HG02571 (cell line): ENCODE data around the gene NFKBIL1.
A peak's percentile ranks its signal among the peaks of the same experiment; 100 is the strongest.

Experiments
- ATAC-seq: cut with Tn5 transposase; IDR thresholded peaks from one replicate; pipeline ENCODE4 v1.9.1; 2021; ENCODE audit warnings: mild to moderate bottlenecking, moderate library complexity; ENCODE audit not compliant: unreplicated experiment

Gene NFKBIL1

DNA sequence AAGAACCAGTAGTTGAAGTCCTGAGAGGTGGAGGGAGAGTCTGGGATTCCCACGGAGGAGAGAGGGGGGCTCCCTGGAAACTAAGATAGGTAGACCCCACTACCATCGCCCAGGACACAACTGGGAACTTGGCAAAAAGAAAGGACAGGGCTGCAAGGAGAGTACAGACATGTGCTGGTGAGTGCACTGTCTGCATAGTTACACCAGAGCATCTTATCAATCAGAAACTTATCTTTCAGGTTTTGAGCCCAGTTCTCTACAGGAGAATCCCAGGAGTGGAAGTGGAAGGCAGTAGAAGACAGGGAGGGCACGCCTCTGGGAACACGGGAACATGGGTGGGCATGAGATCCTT lies 12.2 kb downstream of the NFKBIL1 start:
- ATAC-seq: no peak

GRCh38 chr6:31559958-31560696 lies 12.7 kb downstream of the NFKBIL1 start:
- no peak for ATAC-seq

DNA sequence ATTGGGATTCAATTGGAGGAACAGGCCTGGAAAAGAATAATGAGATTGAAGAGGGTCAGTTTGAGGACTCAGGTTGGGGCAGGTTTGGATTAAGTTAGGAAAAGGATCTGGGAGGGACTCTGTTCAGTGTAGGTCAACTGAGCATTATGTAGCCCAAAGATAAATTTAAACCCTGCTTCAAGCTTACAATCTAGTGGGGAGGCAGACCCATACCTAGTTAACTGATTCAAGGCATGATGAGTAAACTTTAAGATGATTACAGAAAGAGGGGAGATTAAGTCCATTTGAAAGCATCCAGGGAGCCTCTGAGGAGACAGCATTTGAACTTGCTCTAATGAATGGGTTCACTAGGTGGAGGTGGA lies 13.3 kb downstream of the NFKBIL1 start:
- no peak for ATAC-seq

DNA sequence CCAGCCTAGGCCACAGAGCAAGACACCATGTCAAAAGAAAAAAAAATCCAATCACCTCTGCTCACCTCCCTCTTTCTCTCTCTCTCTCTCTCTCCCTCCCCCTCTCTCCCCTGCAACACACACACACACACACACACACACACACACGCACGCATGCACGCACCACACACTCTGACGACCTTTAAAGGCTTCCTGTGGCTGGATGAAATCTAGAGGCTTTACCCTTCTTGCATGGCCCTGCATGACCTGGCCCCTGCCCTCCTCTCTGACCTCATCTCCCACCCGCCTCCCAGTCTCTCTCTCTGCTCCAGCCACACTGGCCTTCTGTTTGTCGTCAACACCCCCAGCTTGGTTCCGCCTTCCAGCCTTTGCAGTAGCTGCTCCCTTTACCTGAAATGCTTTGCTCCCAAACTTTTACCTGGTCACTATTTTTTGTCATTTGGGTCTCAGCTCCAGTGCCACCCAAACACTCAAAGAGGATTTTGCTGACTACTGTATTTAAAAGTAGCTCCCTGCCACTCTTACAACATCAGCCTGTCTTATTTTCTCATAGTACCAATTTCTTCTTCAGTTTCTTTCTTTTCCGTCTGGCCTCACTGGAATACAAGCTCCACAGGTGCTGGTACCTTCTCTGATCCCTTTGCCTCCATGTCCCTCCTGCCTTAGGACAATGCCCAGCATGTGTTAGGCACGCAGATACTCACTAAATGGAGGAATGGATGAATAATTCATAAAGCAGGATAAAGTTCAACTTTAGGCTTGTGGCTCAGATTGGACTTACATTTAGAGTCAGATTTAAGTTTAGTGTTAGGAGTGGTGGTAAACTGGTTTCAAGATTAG lies 20.3 kb downstream of the NFKBIL1 start:
- no peak for ATAC-seq

DNA sequence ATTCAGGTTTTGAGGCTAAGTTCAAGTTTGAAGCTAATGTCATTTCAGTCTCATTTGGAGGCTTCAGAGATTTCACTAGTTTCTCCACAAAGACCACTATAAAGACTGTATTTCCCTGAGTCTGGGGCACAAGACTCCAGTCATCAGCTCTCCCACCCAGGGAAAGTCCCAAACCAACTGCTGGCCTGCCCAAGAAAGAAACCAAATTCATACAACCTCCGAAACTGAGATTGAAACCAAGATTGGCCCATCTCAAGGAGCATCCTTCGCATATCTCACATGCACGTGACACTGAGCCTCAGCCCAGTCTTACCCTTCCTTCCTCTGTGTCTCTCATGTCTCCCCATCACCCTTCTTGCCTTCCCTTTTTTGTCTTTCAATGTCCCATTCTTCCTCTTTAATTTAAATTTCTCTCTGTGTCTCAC lies 21.1 kb downstream of the NFKBIL1 start:
- ATAC-seq: peak; percentile 57

DNA sequence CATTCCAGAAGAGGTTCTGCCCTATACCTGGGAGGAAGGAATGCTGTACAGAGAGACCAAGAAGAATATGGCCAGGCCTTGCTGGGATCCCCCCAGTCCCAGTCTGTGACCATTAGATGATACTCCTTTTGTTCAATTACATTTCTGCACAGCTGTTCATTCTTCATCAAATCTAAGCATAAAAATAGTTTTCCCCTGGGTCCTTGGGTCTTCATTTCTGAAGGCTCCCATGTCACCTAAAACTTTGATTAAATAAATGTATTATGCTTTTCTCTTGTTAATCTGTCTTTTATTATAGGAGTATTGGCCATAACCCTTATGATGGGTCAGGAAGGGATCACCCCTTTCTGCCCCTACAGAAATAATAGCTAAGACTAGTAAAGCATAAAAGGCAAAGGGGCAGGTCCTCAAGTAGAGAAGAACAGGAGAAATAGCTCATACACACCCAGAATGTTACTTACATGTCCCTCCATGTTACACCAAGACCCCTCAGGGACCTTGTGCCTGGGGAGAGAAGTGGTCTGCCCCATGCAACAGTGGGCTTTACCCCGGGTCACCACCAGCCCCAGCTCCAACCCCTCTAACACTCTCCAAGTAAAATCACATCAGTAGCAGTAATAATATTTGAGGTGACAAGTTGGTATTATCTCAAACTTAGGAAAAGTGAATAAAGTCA lies 22.6 kb downstream of the NFKBIL1 start:
- ATAC-seq: no peak

DNA sequence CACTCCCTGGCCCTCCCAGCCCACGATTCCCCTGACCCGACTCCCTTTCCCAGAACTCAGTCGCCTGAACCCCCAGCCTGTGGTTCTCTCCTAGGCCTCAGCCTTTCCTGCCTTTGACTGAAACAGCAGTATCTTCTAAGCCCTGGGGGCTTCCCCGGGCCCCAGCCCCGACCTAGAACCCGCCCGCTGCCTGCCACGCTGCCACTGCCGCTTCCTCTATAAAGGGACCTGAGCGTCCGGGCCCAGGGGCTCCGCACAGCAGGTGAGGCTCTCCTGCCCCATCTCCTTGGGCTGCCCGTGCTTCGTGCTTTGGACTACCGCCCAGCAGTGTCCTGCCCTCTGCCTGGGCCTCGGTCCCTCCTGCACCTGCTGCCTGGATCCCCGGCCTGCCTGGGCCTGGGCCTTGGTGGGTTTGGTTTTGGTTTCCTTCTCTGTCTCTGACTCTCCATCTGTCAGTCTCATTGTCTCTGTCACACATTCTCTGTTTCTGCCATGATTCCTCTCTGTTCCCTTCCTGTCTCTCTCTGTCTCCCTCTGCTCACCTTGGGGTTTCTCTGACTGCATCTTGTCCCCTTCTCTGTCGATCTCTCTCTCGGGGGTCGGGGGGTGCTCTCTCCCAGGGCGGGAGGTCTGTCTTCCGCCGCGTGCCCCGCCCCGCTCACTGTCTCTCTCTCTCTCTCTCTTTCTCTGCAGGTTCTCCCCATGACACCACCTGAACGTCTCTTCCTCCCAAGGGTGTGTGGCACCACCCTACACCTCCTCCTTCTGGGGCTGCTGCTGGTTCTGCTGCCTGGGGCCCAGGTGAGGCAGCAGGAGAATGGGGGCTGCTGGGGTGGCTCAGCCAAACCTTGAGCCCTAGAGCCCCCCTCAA lies 24.9 kb downstream of the NFKBIL1 start, which contains the start of gene LTA:
Gene LTA, plus strand, starts transcription at position 249 of the 871 bp plus-strand sequence. Its CDS starts 454 bp downstream, at position 703.
- ATAC-seq: no peak

DNA sequence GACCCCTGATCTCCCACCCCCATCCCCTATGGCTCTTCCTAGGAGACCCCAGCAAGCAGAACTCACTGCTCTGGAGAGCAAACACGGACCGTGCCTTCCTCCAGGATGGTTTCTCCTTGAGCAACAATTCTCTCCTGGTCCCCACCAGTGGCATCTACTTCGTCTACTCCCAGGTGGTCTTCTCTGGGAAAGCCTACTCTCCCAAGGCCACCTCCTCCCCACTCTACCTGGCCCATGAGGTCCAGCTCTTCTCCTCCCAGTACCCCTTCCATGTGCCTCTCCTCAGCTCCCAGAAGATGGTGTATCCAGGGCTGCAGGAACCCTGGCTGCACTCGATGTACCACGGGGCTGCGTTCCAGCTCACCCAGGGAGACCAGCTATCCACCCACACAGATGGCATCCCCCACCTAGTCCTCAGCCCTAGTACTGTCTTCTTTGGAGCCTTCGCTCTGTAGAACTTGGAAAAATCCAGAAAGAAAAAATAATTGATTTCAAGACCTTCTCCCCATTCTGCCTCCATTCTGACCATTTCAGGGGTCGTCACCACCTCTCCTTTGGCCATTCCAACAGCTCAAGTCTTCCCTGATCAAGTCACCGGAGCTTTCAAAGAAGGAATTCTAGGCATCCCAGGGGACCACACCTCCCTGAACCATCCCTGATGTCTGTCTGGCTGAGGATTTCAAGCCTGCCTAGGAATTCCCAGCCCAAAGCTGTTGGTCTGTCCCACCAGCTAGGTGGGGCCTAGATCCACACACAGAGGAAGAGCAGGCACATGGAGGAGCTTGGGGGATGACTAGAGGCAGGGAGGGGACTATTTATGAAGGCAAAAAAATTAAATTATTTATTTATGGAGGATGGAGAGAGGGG lies 26.1 kb downstream of the NFKBIL1 start:
- ATAC-seq: no peak

GRCh38 chr6:31574106-31575061 lies 27.0 kb downstream of the NFKBIL1 start:
- ATAC-seq: no peak

GRCh38 chr6:31575335-31575901 lies 28.0 kb downstream of the NFKBIL1 start, which contains the start of gene TNF:
Gene TNF, plus strand, starts transcription at chr6:31575565. Its CDS starts 177 bp downstream, at chr6:31575742.
- ATAC-seq: no peak

DNA sequence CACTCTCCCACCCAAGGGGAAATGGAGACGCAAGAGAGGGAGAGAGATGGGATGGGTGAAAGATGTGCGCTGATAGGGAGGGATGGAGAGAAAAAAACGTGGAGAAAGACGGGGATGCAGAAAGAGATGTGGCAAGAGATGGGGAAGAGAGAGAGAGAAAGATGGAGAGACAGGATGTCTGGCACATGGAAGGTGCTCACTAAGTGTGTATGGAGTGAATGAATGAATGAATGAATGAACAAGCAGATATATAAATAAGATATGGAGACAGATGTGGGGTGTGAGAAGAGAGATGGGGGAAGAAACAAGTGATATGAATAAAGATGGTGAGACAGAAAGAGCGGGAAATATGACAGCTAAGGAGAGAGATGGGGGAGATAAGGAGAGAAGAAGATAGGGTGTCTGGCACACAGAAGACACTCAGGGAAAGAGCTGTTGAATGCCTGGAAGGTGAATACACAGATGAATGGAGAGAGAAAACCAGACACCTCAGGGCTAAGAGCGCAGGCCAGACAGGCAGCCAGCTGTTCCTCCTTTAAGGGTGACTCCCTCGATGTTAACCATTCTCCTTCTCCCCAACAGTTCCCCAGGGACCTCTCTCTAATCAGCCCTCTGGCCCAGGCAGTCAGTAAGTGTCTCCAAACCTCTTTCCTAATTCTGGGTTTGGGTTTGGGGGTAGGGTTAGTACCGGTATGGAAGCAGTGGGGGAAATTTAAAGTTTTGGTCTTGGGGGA lies 28.7 kb downstream of the NFKBIL1 start:
- ATAC-seq: no peak

GRCh38 chr6:31576897-31577578 lies 29.6 kb downstream of the NFKBIL1 start:
- no peak for ATAC-seq

GRCh38 chr6:31577579-31577966 lies 30.2 kb downstream of the NFKBIL1 start:
- no peak for ATAC-seq

DNA sequence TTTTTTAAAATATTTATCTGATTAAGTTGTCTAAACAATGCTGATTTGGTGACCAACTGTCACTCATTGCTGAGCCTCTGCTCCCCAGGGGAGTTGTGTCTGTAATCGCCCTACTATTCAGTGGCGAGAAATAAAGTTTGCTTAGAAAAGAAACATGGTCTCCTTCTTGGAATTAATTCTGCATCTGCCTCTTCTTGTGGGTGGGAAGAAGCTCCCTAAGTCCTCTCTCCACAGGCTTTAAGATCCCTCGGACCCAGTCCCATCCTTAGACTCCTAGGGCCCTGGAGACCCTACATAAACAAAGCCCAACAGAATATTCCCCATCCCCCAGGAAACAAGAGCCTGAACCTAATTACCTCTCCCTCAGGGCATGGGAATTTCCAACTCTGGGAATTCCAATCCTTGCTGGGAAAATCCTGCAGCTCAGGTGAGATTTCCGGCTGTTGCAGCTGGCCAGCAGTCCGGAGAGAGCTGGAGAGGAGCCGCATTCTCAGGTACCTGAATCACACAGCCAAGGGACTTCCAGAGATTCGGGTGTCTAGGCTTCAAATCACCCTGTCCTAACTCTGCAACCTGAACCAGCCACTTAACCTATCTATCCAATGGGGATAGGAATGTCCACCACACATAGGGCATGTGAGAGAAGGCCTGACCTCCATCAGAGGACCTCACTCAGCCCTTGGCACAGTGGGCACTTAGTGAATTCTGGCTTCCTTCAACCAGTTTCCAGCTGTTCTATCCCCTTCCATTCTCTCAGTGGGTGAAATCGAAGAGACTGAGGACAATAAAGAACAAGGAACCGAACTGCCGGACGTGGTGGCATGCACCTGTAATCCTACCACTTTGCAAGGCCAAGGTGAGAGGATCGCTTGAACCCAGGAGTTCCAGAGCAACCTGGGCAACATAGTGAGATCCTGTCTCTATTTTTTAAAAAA lies 31.0 kb downstream of the NFKBIL1 start:
- ATAC-seq: no peak

- no peak for ATAC-seq
Measured at GRCh38 chr6:31579119-31579505, 31.7 kb downstream of the NFKBIL1 start.
